ENCODE results near the gene SLC38A8. TPM values are rescaled to one million over a fixed set of nuclear protein-coding genes. Genes with fewer than 3 reads are reported as not detected.

Gene SLC38A8
- total RNA-seq, 2 experiments from 2014 or later = not detected

GRCh38 chr16:84007965-84008364, 34.6 kb downstream of the SLC38A8 start:
- POLR2A ChIA-PET = no interaction called here
- Mint-ChIP-seq H3K27ac (no peak overlapping the region), H3K9me3 (no peaks in the 10 kb centered on the region), H3K4me1 (ENCODE audit: low read depth) (no peaks in the 10 kb centered on the region), H3K36me3 (ENCODE audit: low read depth) (no peaks in the 10 kb centered on the region), H3K27me3 (peaks cover 4% of the 10 kb centered on the region), H3K4me3 (no peak overlapping the region)
- Histone ChIP-seq H3K27me3 (ENCODE audit: control insufficient read depth in 1 of 2, insufficient read depth in 2 of 2, low read length in 2 of 2) (no peaks in the 10 kb centered on the region), H3K9me3 (ENCODE audit: control insufficient read depth in 1 of 2, insufficient read depth in 1 of 2, low read length in 2 of 2) (no peaks in the 10 kb centered on the region), H3K4me1 (ENCODE audit: insufficient read depth, low read length) (no peaks in the 10 kb centered on the region), H3K27ac (ENCODE audit: low read depth in 1 of 2, low read length in 2 of 2) (no peak overlapping the region), H3K36me3 (ENCODE audit: insufficient read depth, low read length) (no peaks in the 10 kb centered on the region), H3K4me3 (ENCODE audit: low read length) (no peak overlapping the region)
- intact Hi-C loops (cut with DNase I, micrococcal nuclease) = no loop called here
- no peak for TF ChIP-seq CTCF (IDR thresholded peaks at IDR 0.05)
- DNase-seq (no peak), ATAC-seq (ENCODE audit: poor library complexity) (no peak)
- CTCF ChIA-PET = no interaction called here

- ChIA-PET POLR2A (no interaction called here), CTCF (no interaction called here)
- Mint-ChIP-seq H3K9me3 (no peaks in the 10 kb centered on the region), H3K36me3 (ENCODE audit: low read depth) (no peaks in the 10 kb centered on the region), H3K4me3 (no peak overlapping the region), H3K27ac (no peak overlapping the region), H3K27me3 (peaks cover 4% of the 10 kb centered on the region), H3K4me1 (ENCODE audit: low read depth) (no peaks in the 10 kb centered on the region)
- peaks cover 0 to under 1% of the 10 kb centered on the region in 2 experiments for H3K27me3 ChIP-seq (ENCODE audit: control insufficient read depth in 1 of 2, insufficient read depth in 2 of 2, low read length in 2 of 2)
- no peak overlapping the region for H3K4me3 ChIP-seq (ENCODE audit: low read length)
- intact Hi-C loops (cut with DNase I, micrococcal nuclease) = no loop called here
- no peak overlapping the region for H3K27ac ChIP-seq (ENCODE audit: low read depth in 1 of 2, low read length in 2 of 2)
- TF ChIP-seq CTCF (IDR thresholded peaks at IDR 0.05) = no peak
- no peaks in the 10 kb centered on the region for H3K36me3 ChIP-seq (ENCODE audit: insufficient read depth, low read length)
- ATAC-seq (ENCODE audit: poor library complexity) (no peak), DNase-seq (no peak)
- no peaks in the 10 kb centered on the region for H3K4me1 ChIP-seq (ENCODE audit: insufficient read depth, low read length)
- no peaks in the 10 kb centered on the region for H3K9me3 ChIP-seq (ENCODE audit: control insufficient read depth in 1 of 2, insufficient read depth in 1 of 2, low read length in 2 of 2)
These were observed 35.1 kb downstream of the SLC38A8 start for GRCh38 chr16:84007520-84007919.

- H3K27me3 ChIP-seq (ENCODE audit: control insufficient read depth in 1 of 2, insufficient read depth in 2 of 2, low read length in 2 of 2) = peaks cover 0 to 7% of the 10 kb centered on the region in 2 experiments
- Mint-ChIP-seq H3K27ac (no peak overlapping the region), H3K36me3 (ENCODE audit: low read depth) (no peaks in the 10 kb centered on the region), H3K9me3 (no peaks in the 10 kb centered on the region), H3K27me3 (peaks cover 8% of the 10 kb centered on the region), H3K4me1 (ENCODE audit: low read depth) (no peaks in the 10 kb centered on the region), H3K4me3 (no peak overlapping the region)
- peaks cover 0 to 5% of the 10 kb centered on the region in 2 experiments for H3K9me3 ChIP-seq (ENCODE audit: control insufficient read depth in 1 of 2, insufficient read depth in 1 of 2, low read length in 2 of 2)
- no peaks in the 10 kb centered on the region for H3K4me1 ChIP-seq (ENCODE audit: insufficient read depth, low read length)
- DNase-seq (no peak), ATAC-seq (ENCODE audit: poor library complexity) (no peak)
- H3K27ac ChIP-seq (ENCODE audit: low read depth in 1 of 2, low read length in 2 of 2) = no peak overlapping the region
- H3K36me3 ChIP-seq (ENCODE audit: insufficient read depth, low read length) = no peaks in the 10 kb centered on the region
- no peak for TF ChIP-seq CTCF (IDR thresholded peaks at IDR 0.05)
- intact Hi-C loops (cut with DNase I, micrococcal nuclease) = no loop called here
- no peak overlapping the region for H3K4me3 ChIP-seq (ENCODE audit: low read length)
- POLR2A ChIA-PET = no interaction called here
- CTCF ChIA-PET = no interaction called here
These were observed 37.2 kb downstream of the SLC38A8 start for GRCh38 chr16:84005391-84005790.

Measured in CD4-positive, alpha-beta T cell (primary cell).